Smooth muscle cell (in vitro differentiated cells): ENCODE results near the gene CHST8. TPM values are rescaled to one million over a fixed set of nuclear protein-coding genes. Genes with fewer than 3 reads are reported as not detected.

Source experiments
- DNase-seq: peaks from one replicate; lab custom pipeline; 2025; ENCODE audit not compliant: unreplicated experiment; lab: John Stamatoyannopoulos, UW
- H2AFZ ChIP-seq: fragments of 200-600 bp; sonication (generic); 2 replicates; pipeline ENCODE4 v1.6.0; 2016; ENCODE audit warnings: antibody characterized with exemption, low read depth, mild to moderate bottlenecking
- H3F3A ChIP-seq: fragments of 200-600 bp; sonication (generic); 2 replicates; pipeline ENCODE4 v1.6.0; 2017; ENCODE audit warnings: antibody characterized with exemption, low read depth
- H3K27ac ChIP-seq: fragments of 200-600 bp; sonication (generic); 2 replicates; pipeline ENCODE4 v1.5.1; 2016; ENCODE audit warnings: low read depth, mild to moderate bottlenecking
- H3K27me3 ChIP-seq: fragments of 200-600 bp; sonication (generic); 2 replicates; pipeline ENCODE4 v1.6.1; 2016; ENCODE audit warnings: low read depth, mild to moderate bottlenecking
- H3K36me3 ChIP-seq: fragments of 200-600 bp; sonication (generic); 2 replicates; pipeline ENCODE4 v1.5.1; 2016; ENCODE audit warnings: low read depth
- H3K4me1 ChIP-seq: fragments of 200-600 bp; sonication (generic); 2 replicates; pipeline ENCODE4 v1.5.1; 2016; ENCODE audit warnings: low read depth
- H3K4me2 ChIP-seq: fragments of 200-600 bp; sonication (generic); 2 replicates; pipeline ENCODE4 v1.6.0; 2016; ENCODE audit warnings: mild to moderate bottlenecking
- H3K4me3 ChIP-seq: fragments of 200-600 bp; sonication (generic); 2 replicates; pipeline ENCODE4 v1.5.1; 2016; ENCODE audit warnings: mild to moderate bottlenecking
- H3K79me2 ChIP-seq: fragments of 200-600 bp; sonication (generic); 2 replicates; pipeline ENCODE4 v1.6.0; 2016; ENCODE audit warnings: low read depth, mild to moderate bottlenecking
- H3K9ac ChIP-seq: fragments of 200-600 bp; sonication (generic); 2 replicates; pipeline ENCODE4 v1.6.0; 2016; ENCODE audit warnings: low read depth
- H3K9me3 ChIP-seq: fragments of 200-600 bp; sonication (generic); replicated peaks from 2 replicates; pipeline ENCODE4 v1.5.1; 2016; ENCODE audit warnings: low read depth
- H4K20me1 ChIP-seq: fragments of 200-600 bp; sonication (generic); 2 replicates; pipeline ENCODE4 v1.6.0; 2016; ENCODE audit warnings: low read depth
- CTCF ChIP-seq: fragments of 200-600 bp; sonication (generic); IDR thresholded peaks from 2 replicates; pipeline ENCODE4 v1.5.1; 2017; ENCODE audit warnings: borderline replicate concordance, mild to moderate bottlenecking, antibody characterized with exemption; ENCODE audit not compliant: insufficient read depth, poor library complexity, severe bottlenecking
- WGBS: methylation state at CpG from one replicate; pipeline ENCODE4 v1.1.7; 2016; ENCODE audit warnings: low lambda C conversion rate; 5-methylcytosine and 5-hydroxymethylcytosine counted together
- polyA plus RNA-seq: library from polyadenylated mRNA; unstranded; fragments of >200 nt; fragmentation: Nextera tagmentation; extraction: Ambion mirVana; gene quantifications from 2 replicates; pipeline ENCODE4 v1.2.1, GENCODE V29; 2016
- total RNA-seq: library from RNA; depleted of rRNA; stranded (reverse); fragments of >200 nt; gene quantifications from 2 replicates; pipeline ENCODE4 v1.2.3, GENCODE V29; 2014

Gene CHST8
- total and polyA plus RNA-seq, 2 experiments from 2014 or later, result not detected

DNA sequence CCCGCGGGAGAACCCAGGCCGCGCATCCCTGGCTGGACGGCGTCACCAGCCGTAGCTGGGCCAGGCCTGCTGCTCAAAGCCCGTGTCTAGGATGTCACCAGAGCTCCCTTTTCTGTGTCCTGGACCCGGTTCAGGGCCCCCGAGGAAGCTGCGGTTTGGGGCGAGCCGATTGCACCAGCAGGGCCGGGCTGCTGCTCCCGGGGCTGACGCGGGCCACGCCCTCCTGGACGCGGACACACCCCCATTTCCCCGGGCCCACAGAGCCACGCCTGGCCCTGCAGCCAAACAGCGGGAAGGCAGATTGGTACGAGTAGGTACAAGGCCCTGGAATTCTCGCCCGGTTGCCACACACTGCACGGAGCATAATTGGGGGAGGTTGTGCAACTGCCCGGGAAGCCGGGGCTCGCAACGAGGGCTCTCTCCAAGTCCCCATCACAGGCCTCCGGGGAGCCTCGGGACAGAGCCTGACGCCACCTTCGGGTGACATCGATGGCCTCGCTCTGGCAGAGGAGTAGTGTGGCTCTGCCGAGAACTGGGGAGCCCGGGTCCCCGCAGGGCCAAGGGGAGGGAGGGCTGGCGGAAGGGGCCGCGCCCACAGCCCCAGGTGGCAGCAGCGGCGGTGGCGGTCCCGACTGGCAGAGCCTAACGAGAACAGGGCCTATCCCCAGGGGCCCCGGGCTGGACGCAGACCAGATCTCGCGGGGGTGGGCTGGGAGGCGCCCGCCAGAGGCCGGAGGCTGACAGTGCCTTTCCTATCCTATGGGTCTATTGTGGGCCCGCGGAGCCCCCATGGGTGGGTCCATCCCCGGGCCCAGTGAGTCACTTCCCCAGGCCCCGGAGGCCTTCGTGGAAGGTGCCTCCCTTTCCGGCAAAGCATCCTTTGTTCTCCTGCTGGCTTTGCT is 198.4 kb downstream of the CHST8 start:
- DNase-seq, result peak; percentile 66
- Histone ChIP-seq H3F3A (peaks cover 11% of the 10 kb centered on the region), H4K20me1 (no peaks in the 10 kb centered on the region), H3K27ac (peak overlapping the region; percentile 34), H3K4me3 (peak overlapping the region; percentile 50), H3K9me3 (no peaks in the 10 kb centered on the region), H3K9ac (no peak overlapping the region), H3K79me2 (no peaks in the 10 kb centered on the region), H3K27me3 (no peaks in the 10 kb centered on the region), H3K4me1 (peaks cover 12% of the 10 kb centered on the region), H3K4me2 (peak overlapping the region; percentile 84), H3K36me3 (no peaks in the 10 kb centered on the region), H2AFZ (peak overlapping the region; percentile 85)
- no peak for TF ChIP-seq CTCF
- 4% methylated on average over 60 of the region's 61 CpGs for WGBS

DNA sequence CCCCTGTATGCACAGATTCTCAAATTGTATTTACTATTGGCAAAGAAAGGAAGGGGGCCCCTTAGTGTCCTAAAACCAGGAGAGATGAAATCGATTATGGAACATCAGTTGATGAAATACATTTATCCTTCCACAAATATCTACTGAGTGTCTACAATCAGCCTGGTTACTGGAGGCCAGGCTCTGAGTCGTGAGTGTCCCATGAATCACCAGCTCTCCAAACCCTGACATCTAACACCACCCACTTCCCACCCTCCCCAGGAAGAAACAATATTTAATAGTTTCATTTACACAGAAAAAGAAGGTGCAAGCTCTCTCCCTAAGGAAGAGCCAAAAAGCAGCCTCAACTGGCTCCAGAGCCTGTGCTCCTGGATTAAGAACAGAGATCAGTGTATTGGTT is 200.1 kb downstream of the CHST8 start:
- H3K4me3 ChIP-seq, result no peak overlapping the region
- no peak overlapping the region for H3K27ac ChIP-seq
- H3K9me3 ChIP-seq, result no peaks in the 10 kb centered on the region
- no peaks in the 10 kb centered on the region for H4K20me1 ChIP-seq
- no peak for TF ChIP-seq CTCF
- no peak overlapping the region for H3K9ac ChIP-seq
- no peaks in the 10 kb centered on the region for H3K79me2 ChIP-seq
- peaks cover 11% of the 10 kb centered on the region for H3F3A ChIP-seq
- H3K4me1 ChIP-seq, result peaks cover 12% of the 10 kb centered on the region
- 45% methylated on average over 2 of the region's 2 CpGs for WGBS
- H2AFZ ChIP-seq, result no peak overlapping the region
- DNase-seq, result no peak
- H3K36me3 ChIP-seq, result no peaks in the 10 kb centered on the region
- no peak overlapping the region for H3K4me2 ChIP-seq
- H3K27me3 ChIP-seq, result no peaks in the 10 kb centered on the region

Other genes starting within 250 kb of the CHST8 start
- gene CEBPG, start 248.2 kb upstream of the CHST8 start, total RNA-seq, result 27.8 and 29.9 TPM in 2 replicates
- gene CEBPG, start 248.2 kb upstream of the CHST8 start, polyA plus RNA-seq, result 15.3 and 17.1 TPM in 2 replicates
- gene PEPD, start 100.2 kb upstream of the CHST8 start, total RNA-seq, result 53.0 and 57.2 TPM in 2 replicates
- 53.8 and 70.4 TPM in 2 replicates for gene PEPD, start 100.2 kb upstream of the CHST8 start, polyA plus RNA-seq
- 41.5 and 54.3 TPM in 2 replicates for gene KCTD15, start 174.9 kb downstream of the CHST8 start, total RNA-seq
- 7.4 and 9.6 TPM in 2 replicates for gene KCTD15, start 174.9 kb downstream of the CHST8 start, polyA plus RNA-seq